NCI-H2196 (cell line): ENCODE data around the gene PEX10.

Experiments
- DNase-seq: peaks from one replicate; lab custom pipeline; 2025; ENCODE audit not compliant: unreplicated experiment; lab: John Stamatoyannopoulos, UW

PEX10 gene

GRCh38 chr1:2354511-2355372, 57.6 kb downstream of the PEX10 start:
- no peak for DNase-seq
